ENCODE results near the gene KIF19.

The KIF19 gene

DNA sequence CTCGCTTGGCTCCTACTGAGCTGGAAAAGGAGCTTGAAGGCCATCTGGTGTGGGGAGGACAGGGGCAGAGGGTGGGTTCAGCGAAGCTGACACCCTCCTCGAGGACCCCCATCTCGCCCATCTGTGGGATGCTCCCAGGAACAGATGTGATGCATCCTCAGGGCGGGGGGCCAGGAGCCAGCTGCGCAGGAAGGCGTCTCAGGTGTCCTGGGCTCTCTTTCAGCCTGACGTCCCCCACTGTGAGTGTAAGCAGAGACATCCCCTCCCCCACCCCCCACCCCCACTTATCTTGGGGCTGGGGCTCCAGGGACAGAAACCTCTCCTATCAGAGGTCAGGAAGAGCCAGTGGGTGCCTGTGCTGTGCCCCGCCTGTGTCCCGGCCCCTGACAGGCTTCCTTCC lies 16.2 kb downstream of the KIF19 start:
- DNase-seq (ENCODE audit: low read depth), result no peak

DNA sequence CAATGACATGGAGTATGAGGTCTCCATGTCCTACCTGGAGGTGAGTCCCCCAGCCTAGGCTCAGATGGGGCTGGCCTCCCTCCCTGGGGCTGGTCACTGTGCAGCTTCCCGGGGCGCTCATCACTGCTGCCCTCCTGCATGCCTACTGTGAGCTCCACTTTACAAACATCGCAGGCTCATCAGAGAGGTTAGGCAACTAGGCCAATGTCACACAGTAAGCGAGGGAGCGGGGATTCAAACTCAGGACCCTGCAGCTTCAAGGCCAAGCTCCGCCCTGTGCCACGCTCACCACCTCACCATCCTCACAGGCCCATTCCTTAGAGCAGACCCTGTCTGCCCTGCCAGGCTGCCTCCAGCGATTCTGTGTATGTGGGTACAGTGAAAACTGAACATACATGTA lies 17.1 kb downstream of the KIF19 start:
- DNase-seq (ENCODE audit: low read depth), result no peak

DNA sequence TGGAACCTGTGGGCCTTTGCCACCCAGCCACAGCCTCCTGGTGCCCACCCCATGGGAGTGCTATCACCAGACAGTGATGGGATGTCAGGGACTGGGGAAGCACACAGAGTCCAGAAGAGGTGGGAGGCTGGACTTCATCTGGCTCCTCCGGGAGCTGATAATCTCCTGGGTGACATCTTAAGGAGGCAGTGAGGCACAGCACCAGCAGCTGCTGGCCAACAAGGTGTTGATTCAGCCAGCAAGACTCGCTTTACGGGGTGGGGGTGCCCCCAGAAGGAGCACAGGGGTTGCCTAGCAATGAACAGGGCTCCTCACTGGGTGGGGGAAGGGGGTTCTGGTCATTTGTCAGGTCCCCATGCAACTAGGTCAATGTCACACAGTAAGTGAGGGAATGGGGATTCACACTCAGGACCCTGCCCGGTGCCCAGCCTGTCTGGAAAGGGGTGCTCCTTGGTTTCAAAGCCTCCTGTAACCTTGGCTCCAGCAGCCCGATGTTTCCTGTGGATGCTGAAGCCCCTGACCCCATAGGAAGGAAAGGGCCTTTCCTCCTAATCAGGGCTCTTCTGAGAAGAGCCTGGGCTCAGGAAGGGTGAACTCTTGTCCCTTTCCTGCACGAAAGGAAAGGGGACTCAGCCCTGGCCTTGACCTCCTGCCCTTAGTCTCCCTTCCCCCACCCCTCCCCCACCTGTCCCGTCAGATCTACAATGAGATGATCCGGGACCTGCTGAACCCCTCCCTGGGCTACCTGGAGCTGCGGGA lies 17.7 kb downstream of the KIF19 start:
- no peak for DNase-seq (ENCODE audit: low read depth)

DNA sequence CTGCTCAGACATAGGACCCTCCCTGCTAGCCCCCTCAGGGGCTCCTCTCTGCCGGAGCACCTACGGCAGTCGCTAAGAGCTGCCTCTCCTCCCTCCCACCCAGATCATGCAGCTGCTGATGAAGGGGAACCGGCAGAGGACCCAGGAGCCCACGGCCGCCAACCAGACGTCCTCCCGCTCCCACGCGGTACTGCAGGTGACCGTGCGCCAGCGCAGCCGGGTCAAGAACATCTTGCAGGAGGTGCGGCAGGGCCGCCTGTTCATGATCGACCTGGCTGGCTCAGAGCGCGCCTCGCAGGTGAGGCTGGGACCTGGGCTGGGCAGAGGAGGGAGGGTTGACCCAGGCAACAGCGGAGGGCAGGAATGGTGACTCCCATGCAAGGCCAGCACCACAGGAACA lies 18.6 kb downstream of the KIF19 start:
- no peak for DNase-seq (ENCODE audit: low read depth)

DNA sequence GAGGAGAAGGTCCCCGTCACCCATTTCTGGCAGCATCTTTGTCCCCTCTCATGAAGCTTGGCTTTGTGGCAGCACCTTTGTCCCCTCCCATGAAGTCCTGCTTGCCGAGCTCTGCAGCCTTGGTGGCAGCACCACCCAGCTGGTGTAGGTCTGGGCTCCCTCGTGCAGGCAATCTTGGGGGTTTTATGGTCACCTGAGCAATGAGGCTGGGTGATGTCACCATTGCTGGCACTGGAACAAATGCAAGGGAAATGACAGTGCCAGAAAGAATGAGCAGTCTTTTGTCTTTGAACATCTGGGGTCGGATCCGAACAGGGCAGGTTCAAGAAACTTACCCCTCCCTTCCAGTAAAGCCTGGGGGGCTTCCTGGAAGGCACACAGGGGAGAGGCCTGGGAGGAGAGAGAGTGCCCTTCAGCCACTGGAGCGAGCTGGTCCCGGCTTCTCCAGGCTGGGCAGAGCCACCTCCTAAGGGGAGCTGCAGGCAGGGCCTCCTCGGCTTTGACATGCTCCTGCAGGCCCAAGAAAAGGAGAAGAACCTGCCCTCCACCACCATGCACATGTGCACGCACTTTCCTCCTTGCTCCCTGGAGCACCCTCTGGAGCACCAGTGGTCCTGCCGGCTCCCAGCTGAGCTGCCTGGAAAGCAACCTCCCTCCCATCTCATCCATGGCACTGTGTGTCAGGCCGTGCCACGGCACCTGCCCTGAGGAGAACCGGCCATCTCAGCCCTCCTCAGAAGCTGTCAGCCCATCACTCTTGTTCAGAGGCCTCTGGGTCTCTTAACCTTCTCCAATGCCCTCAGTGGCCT lies 19.6 kb downstream of the KIF19 start:
- no peak for DNase-seq (ENCODE audit: low read depth)

DNA sequence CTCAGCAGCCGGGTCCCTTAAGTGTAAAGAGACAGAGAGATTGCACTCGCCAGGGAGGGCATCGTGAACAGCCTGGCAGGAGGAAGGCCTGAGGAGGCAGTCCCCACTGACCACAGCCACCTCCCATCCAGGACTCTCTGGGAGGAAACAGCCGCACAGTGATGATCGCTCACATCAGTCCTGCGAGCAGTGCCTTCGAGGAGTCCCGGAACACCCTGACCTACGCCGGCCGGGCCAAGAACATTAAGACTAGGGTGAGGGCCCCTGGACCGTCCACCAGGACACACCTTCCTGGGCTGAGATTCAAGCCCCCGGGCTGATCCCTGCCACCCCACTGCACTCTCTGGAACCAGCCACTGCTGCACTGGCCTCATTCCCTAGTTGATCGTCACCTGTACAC lies 21.6 kb downstream of the KIF19 start:
- no peak for DNase-seq (ENCODE audit: low read depth)

DNA sequence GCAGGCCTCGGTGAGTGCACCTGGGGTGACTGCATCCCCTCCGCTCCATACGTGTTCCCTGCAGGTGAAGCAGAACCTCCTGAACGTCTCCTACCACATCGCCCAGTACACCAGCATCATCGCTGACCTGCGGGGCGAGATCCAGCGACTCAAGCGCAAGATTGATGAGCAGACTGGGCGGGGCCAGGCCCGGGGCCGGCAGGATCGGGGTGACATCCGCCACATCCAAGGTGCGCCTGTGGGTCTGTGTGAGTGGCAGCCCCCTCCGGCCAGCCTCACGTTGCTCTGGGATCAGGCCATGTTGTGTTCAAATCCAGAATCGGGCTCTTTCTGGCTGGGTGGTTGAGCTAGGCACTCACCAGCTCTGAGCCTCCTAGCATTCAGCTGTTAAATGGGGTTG lies 23.1 kb downstream of the KIF19 start:
- DNase-seq (ENCODE audit: low read depth), result no peak

DNA sequence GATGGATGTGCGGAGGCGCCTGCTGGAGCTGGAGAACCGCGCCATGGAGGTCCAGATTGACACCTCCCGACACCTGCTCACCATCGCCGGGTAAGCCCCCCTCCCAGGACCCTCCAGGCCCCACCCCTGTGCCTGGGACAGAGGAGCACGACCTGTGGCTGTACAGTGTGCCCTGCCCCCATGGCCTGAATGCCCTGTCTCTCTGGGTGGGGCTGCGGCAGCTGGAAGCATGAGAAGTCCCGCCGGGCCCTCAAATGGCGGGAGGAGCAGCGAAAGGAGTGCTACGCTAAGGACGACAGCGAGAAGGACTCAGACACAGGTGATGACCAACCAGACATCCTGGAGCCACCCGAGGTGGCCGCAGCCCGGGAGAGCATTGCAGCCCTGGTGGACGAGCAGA lies 24.5 kb downstream of the KIF19 start:
- no peak for DNase-seq (ENCODE audit: low read depth)

DNA sequence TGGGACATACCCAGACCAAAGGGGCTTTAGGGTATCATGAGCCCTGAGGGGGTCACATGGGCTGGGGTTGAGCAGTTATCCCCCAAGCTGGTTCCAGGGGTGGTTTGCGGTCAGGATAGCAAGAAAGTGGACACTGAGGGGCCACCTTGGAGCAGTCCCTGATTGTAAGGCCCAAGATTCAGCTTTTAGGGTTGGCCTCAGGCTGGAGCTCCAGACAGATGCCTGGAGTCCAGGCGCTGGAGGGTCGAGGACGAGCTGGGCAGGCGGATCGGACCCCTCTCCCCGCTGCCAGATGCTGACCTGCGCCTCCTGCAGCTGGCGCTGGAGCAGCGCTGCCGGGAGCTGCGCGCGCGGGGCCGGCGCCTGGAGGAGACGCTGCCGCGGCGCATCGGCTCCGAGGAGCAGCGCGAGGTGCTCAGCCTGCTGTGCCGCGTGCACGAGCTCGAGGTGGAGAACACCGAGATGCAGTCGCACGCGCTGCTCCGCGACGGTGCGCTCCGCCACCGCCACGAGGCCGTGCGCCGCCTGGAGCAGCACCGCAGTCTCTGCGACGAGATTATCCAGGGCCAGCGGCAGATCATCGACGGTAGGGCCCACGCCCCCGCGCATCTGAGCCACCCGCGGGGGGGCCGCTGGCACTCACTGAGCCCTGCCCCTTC lies 25.7 kb downstream of the KIF19 start:
- DNase-seq (ENCODE audit: low read depth), result no peak

DNA sequence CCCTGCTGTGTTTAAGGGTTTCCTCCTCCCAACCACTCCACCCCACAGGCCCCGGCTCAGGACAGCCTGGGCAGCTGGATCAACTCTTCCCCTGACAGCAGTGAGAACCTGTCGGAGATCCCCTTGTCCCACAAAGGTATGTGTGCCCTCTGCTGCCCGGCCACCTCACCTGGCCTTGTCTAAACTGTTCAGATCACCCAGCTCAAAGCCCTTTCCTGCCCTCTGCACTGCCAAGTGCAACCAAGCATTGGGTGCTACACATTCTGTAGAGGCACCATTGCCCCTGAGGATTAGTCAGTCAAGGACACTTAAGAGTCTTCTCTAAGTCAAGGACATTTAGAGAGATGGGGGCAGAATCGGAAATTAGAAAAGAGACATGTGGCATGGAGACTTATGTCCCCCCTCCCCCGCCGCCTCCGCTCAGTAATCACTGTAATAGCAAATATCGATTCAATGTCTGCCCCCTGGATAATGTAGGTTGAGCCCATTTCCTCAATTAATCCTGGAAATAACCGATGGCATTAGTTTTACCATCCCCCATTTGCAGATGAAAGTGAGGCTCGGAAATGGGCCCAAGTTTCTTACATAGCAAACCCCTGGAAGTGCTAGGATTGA lies 27.5 kb downstream of the KIF19 start:
- DNase-seq (ENCODE audit: low read depth), result no peak

DNA sequence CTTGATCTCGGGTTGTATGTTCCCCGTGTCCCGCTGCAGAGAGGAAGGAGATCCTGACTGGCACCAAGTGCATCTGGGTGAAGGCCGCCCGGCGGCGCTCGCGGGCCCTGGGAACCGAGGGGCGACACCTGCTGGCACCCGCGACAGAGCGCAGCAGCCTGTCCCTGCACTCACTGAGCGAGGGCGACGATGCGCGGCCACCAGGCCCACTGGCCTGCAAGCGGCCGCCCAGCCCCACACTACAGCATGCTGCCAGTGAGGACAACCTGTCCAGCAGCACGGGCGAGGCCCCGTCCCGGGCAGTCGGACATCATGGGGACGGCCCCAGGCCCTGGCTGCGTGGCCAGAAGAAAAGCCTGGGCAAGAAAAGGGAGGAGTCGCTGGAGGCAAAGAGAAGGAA lies 28.1 kb downstream of the KIF19 start:
- DNase-seq (ENCODE audit: low read depth), result peak; percentile 37

DNA sequence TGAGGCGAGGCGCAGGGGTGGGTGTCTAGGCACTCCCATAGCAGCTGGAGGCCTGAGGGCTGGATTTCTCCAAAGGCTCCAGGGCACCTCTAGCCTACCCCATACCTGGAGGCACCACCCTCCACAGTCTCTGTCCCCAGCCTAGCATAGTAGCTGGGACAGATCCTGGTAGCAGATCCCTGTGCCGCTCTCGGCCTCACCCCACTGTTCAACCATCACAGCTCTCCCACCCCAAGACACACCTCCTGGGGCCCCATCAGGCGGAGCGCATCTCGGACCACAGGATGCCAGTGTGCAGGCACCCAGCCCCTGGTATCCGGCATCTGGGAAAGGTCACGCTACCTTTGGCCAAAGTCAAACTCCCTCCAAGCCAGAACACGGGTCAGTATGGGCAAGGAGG lies 28.5 kb downstream of the KIF19 start:
- no peak for DNase-seq (ENCODE audit: low read depth)

DNA sequence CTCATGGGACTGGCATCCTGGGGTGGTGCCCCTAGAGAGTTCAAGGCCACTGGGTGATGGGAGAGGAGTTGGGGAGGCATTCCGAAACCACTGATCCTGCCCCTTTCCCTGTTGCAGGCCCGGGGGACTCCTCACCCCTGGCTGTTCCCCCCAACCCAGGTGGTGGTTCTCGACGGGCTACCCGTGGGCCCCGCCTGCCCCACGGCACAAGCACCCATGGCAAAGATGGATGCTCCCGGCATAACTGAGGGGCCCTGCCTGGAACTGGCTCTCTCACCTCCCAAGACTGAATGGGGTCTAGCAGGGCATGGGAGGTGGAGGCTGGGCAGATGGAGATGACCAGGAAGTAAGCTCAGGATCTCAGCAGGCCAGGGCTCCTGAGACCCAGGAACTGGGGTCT lies 29.0 kb downstream of the KIF19 start:
- DNase-seq (ENCODE audit: low read depth), result no peak

DNA sequence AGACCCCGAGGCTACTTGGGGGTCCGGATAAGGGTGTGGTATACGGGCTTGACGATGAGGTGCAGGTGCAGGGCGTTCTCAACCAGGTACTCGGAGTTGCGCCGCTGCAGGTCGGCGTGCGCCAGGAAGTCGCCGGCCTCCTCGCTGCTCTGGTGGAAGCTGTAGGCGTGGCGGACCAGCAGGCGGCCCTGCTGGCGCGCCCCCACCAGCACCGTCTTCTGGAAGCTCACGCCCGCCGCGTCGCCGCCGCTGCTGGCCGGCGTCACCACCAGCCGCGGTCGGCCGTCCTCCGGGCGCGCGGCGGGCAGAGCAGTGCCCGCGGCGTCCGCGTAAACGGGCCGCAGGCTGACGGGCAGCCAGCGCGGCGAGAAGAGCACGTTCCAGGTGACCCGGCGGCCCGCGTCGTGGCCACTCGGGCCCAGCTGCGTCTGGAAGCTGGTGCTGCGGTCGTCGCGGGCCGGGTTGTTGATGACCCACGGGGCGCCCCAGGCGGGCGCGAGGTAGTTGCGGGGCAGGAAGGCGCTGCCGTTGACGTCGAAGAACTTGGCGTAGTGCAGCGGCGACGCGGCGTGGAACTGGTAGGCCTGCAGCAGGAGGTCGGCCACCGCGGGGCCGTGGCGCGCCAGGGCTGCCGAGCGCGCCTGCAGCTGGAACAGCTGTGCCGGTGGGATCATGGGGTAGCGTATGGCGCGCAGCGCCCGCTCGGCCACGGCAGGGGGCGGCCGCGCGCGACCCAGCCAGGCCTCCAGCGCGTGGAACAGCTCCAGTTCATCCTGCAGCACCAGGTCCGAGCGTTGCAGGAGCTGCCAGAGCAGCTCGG lies 30.8 kb downstream of the KIF19 start:
- DNase-seq (ENCODE audit: low read depth), result no peak

DNA sequence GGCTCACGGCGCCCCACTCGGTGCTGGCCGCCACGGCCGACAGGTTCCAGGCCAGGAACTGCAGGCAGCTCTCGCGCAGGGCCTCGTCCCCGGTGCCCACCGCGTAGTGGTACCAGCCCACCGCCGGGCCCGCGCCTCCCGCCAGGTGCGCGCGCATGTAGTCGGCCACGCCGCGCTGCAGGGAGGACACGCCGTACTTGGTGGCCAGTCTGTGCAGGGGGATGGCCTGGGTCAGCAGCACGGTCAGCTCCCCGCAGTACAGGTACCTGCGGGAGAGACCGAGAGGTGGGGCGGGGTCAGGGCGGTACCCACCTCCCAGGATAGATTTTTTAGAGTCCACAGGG lies 31.4 kb downstream of the KIF19 start:
- no peak for DNase-seq (ENCODE audit: low read depth)

DNA sequence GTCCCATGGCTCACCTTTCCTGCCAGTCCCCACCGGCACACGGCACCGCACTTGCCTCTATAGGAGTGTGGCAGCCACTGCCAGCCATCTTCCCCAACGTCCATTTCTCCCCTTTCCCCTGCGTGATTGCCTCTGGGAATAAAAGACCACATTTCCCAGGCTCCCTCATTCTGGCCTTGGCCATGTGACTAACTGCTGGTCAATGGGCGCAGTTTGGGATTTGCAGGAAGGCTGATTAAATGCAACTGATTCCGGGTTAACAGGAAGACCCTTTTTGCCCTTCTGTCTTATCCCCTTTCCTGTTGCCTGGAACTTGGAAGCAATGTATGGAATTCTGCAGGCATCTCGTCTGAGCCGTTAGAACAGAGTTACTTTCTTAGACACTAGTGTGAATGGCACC lies 32.7 kb downstream of the KIF19 start:
- DNase-seq (ENCODE audit: low read depth), result no peak

DNA sequence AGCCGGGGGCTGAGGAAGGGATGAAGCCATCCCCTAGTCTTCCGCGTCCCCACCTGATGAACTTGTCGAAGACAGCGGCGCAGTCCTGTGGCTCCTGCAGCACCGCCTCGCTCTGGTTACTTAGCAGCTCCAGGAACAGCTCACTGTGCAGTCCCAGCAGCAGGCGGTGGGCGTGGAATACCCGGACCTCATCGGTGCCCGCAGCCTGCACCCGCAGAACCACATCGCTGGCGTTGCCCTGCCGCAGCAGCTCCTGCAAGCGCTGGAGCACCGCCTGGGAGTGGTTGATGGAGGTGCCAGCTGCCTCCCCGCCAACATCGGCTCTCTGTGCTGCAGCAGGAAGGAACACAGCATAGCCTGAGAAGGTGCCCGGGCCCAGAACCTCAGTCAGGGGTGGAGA lies 33.9 kb downstream of the KIF19 start:
- no peak for DNase-seq (ENCODE audit: low read depth)

DNA sequence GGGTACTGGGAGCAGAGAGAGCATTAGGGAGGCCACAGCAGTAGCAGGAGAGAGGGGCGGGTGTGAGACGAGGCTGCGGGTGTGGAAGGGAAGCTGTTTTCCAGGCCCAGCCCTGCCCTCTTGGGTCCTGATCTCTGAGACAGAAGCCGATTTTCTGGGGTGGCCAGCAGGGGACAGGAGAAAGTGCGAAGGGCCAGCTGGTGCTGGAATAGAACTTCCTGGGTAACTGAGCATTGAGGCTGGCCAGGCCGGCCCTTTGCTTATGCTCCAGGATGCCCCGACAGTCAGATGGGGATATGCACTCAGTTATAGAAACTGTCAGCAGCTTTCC lies 34.8 kb downstream of the KIF19 start:
- DNase-seq (ENCODE audit: low read depth), result no peak

DNA sequence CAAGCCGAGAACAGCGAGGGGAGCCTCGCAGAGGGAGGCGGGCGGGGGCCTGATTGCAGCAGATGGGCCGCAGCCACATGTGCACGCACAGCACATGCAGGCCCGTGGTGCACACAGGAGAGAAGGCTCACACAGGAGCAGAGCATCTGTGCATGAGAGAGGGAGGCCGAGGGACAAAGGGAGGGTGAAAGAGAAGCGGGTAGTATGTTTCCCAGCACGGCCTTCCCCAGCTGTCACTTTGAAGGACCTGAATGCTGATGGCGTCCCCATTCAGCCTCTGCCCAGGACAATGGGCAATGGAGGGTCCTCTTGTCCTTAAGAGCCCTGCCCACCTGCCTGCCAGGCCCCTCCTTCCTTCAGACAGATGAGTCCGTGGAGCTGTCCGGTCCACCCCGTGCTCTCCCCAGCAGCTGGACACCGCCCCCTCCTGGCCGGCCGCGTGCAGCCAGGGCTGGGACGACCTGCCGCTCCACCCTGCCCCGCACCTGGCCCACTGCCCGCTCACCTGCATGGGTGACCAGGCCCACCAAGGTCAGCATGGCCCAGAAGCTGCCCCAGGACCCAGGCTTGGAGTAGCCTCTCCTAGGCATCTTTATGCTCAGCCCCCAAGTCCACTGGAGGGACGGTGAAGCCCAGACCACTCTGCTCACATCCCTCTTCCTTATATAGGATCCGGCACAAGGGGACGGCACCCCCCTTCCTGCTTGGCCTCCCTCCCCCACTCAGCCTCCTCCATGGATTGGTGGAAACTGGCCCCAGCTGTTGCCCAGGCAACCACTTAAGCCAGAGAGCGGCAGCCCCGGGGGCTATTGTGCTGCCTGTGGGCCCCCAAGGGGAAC lies 35.4 kb downstream of the KIF19 start, which contains the start of gene BTBD17:
BTBD17 (minus strand) TSS at position 639 of the 839 bp plus-strand sequence; CDS start at position 590, 49 bp downstream.
- no peak for DNase-seq (ENCODE audit: low read depth)

DNA sequence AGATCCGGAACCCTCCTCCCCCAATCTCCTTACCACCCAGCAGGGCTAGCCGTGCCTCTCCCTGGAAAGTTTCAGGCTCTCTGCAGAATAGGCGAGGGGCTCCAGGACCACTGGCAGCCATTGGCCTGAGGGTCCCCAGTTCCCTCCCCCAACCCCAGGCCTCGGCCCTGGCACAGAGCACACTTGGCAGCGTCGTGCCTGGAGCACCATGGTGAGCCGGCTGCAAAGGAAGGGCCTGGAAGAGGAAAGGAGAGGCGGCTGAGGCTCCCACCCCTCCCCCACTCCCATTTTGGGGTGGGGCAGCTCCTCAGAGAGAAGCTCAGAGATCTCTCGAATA lies 36.0 kb downstream of the KIF19 start:
- DNase-seq (ENCODE audit: low read depth), result no peak

DNA sequence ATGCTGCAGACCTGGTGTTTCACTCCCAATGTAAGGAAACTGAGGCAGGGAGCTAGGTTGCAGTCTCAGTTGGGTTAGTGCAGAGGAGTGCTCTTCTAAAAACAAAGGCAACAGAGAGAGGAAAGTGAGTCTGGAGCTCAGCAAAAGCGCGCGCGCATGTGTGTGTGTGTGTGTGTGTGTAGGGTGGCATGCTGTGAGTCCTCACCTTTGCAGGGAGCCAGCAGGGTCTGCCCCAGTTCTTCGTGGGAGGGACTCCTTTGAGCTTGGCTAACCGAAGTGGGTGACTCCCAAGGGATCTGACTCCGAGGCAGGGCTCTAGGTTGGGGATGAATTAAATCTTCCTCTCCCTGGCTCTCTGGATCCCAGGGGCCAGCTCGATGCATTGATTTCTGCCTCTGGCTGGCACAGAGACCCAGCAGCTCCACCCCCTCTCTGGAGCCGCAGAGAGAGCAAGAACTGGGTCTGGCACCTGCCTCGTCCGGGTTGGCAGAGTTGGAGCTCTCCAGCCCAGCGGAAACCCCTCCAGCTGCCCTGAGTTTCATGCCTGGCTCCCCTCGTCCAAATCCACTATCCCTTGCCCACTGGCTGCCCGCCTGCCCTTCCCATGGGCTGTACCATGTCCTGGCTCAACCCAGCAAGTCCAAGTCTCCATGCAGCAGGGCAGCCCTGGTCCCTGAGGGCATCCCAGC lies 36.9 kb downstream of the KIF19 start:
- no peak for DNase-seq (ENCODE audit: low read depth)

All from stimulated activated CD8-positive, alpha-beta memory T cell treated with anti-CD3 and anti-CD28 coated beads, Interleukin-7, amount 100 ng/mL, for 24 hours (primary cell).